Fibroblast of pulmonary artery (primary cell): ENCODE data around the gene NUP50.

ENCODE experiments used
- DNase-seq: peaks from one replicate; pipeline ENCODE4 v3.0.0-alpha.2; 2010; ENCODE audit warnings: low read depth
- H3K4me3 ChIP-seq: replicated peaks from 2 replicates; pipeline ENCODE4 v1.5.1; 2011; ENCODE audit warnings: low read depth, mild to moderate bottlenecking, control low read depth, low read length, moderate library complexity
- TF ChIP-seq, protein P1 (sequence below): IDR thresholded peaks from 2 replicates; pipeline ENCODE4 v1.5.1; 2011; ENCODE audit warnings: mild to moderate bottlenecking, control low read depth, low read length, inconsistent platforms; ENCODE audit errors: missing control alignments

NUP50 gene

DNA sequence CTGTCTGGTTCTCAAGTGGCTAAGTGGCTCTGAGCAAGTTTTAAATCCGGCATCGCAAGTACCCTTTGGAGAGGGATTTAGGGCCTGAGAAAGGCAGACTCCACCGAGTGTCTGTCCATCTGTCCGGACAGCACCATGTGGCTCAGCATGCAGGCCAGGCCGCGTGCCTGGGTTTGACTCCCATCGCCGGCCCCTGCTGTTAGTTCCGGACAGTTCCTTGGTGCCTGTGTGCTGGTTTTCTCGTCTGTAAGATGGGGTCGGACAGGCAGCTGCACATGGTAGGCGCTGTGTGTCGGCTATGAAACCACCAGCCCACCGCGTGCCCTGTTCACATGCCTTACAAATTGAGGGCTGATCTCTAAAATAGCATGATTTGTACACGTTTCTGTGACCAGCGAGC, 31.0 kb downstream of the NUP50 start:
- TF ChIP-seq, protein P1, sequence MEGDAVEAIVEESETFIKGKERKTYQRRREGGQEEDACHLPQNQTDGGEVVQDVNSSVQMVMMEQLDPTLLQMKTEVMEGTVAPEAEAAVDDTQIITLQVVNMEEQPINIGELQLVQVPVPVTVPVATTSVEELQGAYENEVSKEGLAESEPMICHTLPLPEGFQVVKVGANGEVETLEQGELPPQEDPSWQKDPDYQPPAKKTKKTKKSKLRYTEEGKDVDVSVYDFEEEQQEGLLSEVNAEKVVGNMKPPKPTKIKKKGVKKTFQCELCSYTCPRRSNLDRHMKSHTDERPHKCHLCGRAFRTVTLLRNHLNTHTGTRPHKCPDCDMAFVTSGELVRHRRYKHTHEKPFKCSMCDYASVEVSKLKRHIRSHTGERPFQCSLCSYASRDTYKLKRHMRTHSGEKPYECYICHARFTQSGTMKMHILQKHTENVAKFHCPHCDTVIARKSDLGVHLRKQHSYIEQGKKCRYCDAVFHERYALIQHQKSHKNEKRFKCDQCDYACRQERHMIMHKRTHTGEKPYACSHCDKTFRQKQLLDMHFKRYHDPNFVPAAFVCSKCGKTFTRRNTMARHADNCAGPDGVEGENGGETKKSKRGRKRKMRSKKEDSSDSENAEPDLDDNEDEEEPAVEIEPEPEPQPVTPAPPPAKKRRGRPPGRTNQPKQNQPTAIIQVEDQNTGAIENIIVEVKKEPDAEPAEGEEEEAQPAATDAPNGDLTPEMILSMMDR: no peak
- no peak for DNase-seq
- H3K4me3 ChIP-seq: no peak overlapping the region

DNA sequence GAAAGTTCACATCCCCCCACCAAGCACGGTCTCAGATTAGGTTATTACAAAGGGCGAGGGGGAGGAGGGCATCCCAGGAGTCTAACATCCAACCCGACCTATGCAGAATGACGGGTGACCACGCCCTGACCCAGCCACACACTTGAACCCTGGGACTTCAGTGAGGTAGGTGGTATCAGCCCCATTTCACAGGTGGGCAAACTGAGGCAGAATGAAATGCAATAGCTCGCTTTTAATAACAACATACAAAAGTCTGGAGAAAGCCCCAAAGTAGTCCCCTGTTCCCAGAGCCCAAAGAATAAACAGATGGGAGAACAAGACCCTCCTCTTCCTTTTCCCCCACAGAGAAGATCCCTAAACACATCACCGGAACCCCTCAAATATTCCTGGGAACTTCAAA, 31.9 kb downstream of the NUP50 start:
- DNase-seq: no peak
- TF ChIP-seq, protein P1: no peak
- no peak overlapping the region for H3K4me3 ChIP-seq

DNA sequence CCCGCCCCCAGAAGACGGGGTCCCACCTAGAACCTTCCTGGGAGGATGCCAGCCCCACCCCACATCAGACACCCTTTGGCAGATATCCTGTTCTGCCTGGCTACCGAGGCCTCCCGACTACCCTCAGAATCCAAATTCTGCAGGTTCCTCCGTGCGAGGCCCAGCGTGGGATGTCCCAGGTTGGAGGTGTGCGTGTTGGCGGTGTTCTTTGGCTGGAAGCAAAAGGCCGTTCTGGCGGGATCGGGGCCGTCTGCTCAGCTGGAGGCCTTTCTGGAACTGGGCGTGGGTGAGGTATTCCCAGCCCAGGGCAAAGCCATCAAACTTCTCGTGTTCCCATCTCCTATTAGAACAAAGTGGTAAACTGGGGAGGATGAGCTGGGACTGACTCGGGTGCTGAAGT, 32.6 kb downstream of the NUP50 start:
- TF ChIP-seq, protein P1: no peak
- no peak for DNase-seq
- H3K4me3 ChIP-seq: no peak overlapping the region

DNA sequence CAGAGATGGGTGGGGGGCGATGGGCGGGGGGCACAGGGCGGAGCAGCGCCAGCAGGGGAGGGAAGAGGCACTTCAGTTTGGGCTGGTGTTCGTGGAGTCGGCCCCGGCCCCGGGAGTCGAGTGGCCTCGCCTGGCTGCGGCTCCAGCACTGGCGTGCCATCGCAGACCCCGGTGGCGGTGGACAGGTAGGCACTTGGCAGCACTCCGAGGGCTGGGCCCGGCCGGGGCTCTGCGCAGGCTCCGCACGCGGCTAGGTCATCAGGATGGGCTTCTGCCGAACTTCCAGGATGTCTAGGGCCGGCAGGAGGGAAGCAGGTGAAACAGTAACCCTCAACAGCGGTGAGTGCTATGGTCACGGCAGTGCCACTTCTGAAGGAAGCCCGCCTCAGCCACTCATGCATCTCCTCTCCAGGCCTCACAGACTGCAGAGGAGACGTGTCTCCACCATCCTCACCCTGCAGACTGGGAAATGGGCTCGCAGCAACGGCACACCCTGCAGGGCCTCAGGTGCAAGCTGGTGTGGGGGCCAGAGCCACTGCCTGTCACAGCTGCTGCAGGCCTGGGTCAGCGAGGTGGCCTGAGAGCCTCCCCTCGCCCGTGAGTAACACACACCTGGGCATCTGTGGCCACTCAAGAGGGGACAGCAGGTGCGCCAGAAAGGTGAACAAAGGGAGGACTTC, 33.3 kb downstream of the NUP50 start:
- no peak for DNase-seq
- TF ChIP-seq, protein P1: no peak
- no peak overlapping the region for H3K4me3 ChIP-seq

DNA sequence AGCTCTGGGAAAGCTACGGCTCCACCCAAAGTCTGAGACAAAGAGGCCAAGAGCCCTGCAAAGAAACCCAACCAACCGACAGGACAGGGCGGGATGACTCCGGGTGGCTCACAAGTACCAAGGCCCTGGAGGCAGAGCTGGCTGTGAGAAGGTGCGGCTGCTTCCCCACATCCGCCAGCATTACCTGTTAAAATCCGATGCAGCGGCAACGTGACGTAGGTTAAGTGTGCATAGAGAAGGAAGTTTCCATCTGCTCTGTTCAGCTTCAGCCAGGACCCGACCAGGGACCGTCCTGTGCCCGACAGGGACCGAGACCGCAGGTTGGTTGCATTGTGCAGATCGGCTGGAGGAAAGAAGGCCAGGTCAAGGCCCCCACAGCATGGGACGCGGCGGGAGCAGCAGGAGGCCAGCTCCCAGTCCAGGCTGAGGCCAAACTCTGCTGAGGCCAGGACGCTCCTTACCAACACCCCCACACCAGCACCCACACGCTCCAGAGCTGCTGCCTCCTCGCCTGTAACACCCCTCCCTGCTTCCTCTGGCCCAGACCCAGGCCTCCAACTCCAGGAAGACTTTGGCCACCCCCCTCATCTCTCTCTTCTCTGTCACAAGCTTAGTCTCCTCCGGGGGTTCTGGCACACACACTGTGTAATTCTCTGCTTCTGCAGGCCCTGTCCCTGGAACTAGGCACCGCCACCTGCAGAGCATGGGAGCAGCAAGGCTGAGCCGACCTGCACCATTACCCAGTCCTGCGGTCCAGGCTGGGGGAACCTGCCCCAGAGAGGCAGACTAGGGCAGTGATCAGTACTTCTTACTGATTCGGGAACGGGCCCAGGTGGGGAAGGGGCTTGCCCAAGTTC, 34.1 kb downstream of the NUP50 start:
- TF ChIP-seq, protein P1: no peak
- DNase-seq: no peak
- no peak overlapping the region for H3K4me3 ChIP-seq

DNA sequence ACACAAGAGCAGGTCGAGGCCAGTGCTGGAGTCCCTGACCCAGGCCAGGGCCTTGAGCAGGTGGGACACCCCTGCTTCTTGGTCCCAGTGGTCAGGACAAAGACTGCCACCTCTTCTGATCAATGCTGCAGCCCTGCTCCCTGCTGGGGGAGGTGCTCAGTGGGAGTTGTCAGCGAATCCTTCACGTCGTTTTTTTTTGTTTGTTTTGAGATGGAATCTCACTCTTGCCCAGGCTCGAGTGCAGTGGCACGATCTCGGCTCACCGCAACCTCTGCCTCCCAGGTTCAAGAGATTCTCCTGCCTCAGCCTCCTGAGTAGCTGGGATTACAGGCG, 34.7 kb downstream of the NUP50 start:
- no peak for DNase-seq
- H3K4me3 ChIP-seq: no peak overlapping the region
- TF ChIP-seq, protein P1: no peak
